ENCODE measurements around the gene SCAMP2. TPM values are rescaled to one million over a fixed set of nuclear protein-coding genes. Genes with fewer than 3 reads are reported as not detected.
A peak's percentile ranks its signal among the peaks of the same experiment; 100 is the strongest.

Gene SCAMP2
- total and polyA plus RNA-seq, 2 donors (not counting 1 experiment from before 2014, with no cell fraction given) = 85.1 to 105 TPM

GRCh38 chr15:74841891-74842373 is 31.2 kb downstream of the SCAMP2 start:
- no peaks in the 10 kb centered on the region for H3K9me3 Mint-ChIP-seq (ENCODE audit: insufficient read depth)
- Histone ChIP-seq H3K4me2 (replicated peaks; ENCODE audit: low read depth, low read length, poor library complexity, severe bottlenecking) (peak overlapping the region; percentile 88), H2AFZ (ENCODE audit: insufficient read depth, low read depth, low read length, poor library complexity, severe bottlenecking) (no peak overlapping the region), H3K36me3 (replicated peaks in 1 of 2; ENCODE audit: control extremely low read depth in 1 of 2, control insufficient read depth in 1 of 2, extremely low read depth in 1 of 2, insufficient read depth in 2 of 2, low read length in 1 of 2) (peaks cover 0 to 14% of the 10 kb centered on the region in 2 experiments), H3K4me1 (ENCODE audit: control insufficient read depth in 2 of 2, insufficient read depth in 2 of 2, low read length in 2 of 2) (peaks cover 26 to 40% of the 10 kb centered on the region in 2 donors), H3K79me2 (ENCODE audit: control insufficient read depth, insufficient read depth, low read length) (peaks cover 7% of the 10 kb centered on the region), H3K27ac (ENCODE audit: low read length in 2 of 2) (no peak overlapping the region), H4K20me1 (ENCODE audit: control insufficient read depth, insufficient read depth, low read length, poor library complexity, severe bottlenecking) (no peaks in the 10 kb centered on the region), H3K9ac (ENCODE audit: low read length) (peak overlapping the region; percentile 80), H3K27me3 (replicated peaks in 1 of 4; ENCODE audit: control extremely low read depth in 1 of 4, control insufficient read depth in 3 of 4, insufficient read depth in 4 of 4, low read length in 3 of 4) (no peaks in the 10 kb centered on the region), H3K9me3 (ENCODE audit: control extremely low read depth in 1 of 3, control insufficient read depth in 2 of 3, insufficient read depth in 1 of 3, low read length in 2 of 3) (no peaks in the 10 kb centered on the region), H3K4me3 (ENCODE audit: control extremely low read depth in 1 of 5, extremely low read depth in 1 of 5, insufficient read depth in 1 of 5, low read depth in 2 of 5, low read length in 4 of 5) (peak overlapping the region in 1 of 5 experiments; percentile 72)
- ChIA-PET CTCF (interaction anchor here (0.7 to 10.2 kb wide), 13 partner anchors 16 to 225 kb away, joined by 3 to 98 read pairs (median 5); partner anchors contain the start of gene SCAMP2), POLR2A (interaction anchor here (0.6 to 1.8 kb wide), 3 partner anchors 28 to 301 kb away, joined by 3 to 4 read pairs (median 4); no protein-coding TSS in a partner anchor)
- peak overlapping the region; percentile 34 for H3K27ac Mint-ChIP-seq
- intact Hi-C loops (cut with micrococcal nuclease) = loop anchor here (2.0 to 5.0 kb wide), 2 partner anchors 41 to 55 kb away; no protein-coding TSS in a partner anchor
- ATAC-seq (ENCODE audit: low read depth) = no peak
- no peak for DNase-seq
- H3K4me1 Mint-ChIP-seq = peaks cover 39% of the 10 kb centered on the region
- 92% methylated on average over 13 of the region's 14 CpGs for WGBS (ENCODE audit: insufficient coverage)
- H3K4me3 Mint-ChIP-seq = peak overlapping the region; percentile 91
- no peaks in the 10 kb centered on the region for H3K27me3 Mint-ChIP-seq
- TF ChIP-seq CTCF (IDR thresholded peaks at IDR 0.05) (no peak), EZH2 (IDR thresholded peaks at IDR 0.05; ENCODE audit: borderline replicate concordance, insufficient read depth, low read depth, low read length, poor library complexity, severe bottlenecking) (no peak)

Data from B cell (primary cell).